CD4-positive, alpha-beta memory T cell (primary cell): Measurements from ENCODE around the gene LZTR1. TPM values are rescaled to one million over a fixed set of nuclear protein-coding genes. Genes with fewer than 3 reads are reported as not detected.
"Not testable (repeated sequence)": the region's sequence is repeated elsewhere in the genome, so short reads cannot be mapped to it uniquely, and the experiment has no call there.

Source experiments
- CTCF ChIA-PET: fragments of 350-600 bp; sonication (Branson Sonifier 250); formaldehyde crosslinking; loops from one replicate; lab custom pipeline; 2021; ENCODE audit warnings: inconsistent platforms; ENCODE audit not compliant: partially characterized antibody; lab: Charles Lee
- POLR2A ChIA-PET: fragments of 350-600 bp; sonication (Branson Sonifier 250); formaldehyde crosslinking; loops from one replicate; lab custom pipeline; 2021; ENCODE audit not compliant: partially characterized antibody; lab: Charles Lee
- DNase-seq, 5 donors: peaks; one replicate each; pipeline versions ENCODE4 v3.0.0 to v3.0.0-alpha.2; 2020 to 2022; ENCODE audit warnings: mixed read lengths in 1 of 5
- H3K27ac ChIP-seq: one replicate; pipeline ENCODE4 v1.7.0; 2013; ENCODE audit warnings: low read depth, low read length
- H3K27me3 ChIP-seq: 2 replicates; pipeline ENCODE4 v1.7.0; 2013; ENCODE audit warnings: mild to moderate bottlenecking, low read length, moderate library complexity; ENCODE audit not compliant: insufficient read depth
- H3K36me3 ChIP-seq: 2 replicates; pipeline ENCODE4 v1.7.0; 2013; ENCODE audit warnings: mild to moderate bottlenecking, low read length, moderate library complexity; ENCODE audit not compliant: insufficient read depth
- H3K4me1 ChIP-seq: 2 replicates; pipeline ENCODE4 v1.7.0; 2013; ENCODE audit warnings: mild to moderate bottlenecking, low read length, moderate library complexity; ENCODE audit not compliant: insufficient read depth
- H3K4me3 ChIP-seq, 2 donors: one replicate each; pipeline ENCODE4 v1.7.0; 2013; ENCODE audit warnings: low read length in 2 of 2, mild to moderate bottlenecking in 1 of 2
- H3K9me3 ChIP-seq, 2 donors: one replicate each; pipeline ENCODE4 v1.7.0; 2013; ENCODE audit warnings: low read length in 2 of 2, control low read depth in 1 of 2; ENCODE audit not compliant: control insufficient read depth in 1 of 2
- H3K27ac Mint-ChIP-seq, 7 donors: one replicate each; pipeline ENCODE4 v1.8.0; 2020 to 2021; ENCODE audit warnings: mixed read lengths in 7 of 7, mild to moderate bottlenecking in 6 of 7, inconsistent platforms in 3 of 7, moderate library complexity in 3 of 7
- H3K27me3 Mint-ChIP-seq, 2 donors: one replicate each; pipeline ENCODE4 v1.8.0; 2020 to 2021; ENCODE audit warnings: mixed read lengths in 2 of 2
- H3K36me3 Mint-ChIP-seq, 2 donors: one replicate each; pipeline ENCODE4 v1.8.0; 2020 to 2021; ENCODE audit warnings: mixed read lengths in 2 of 2, inconsistent platforms in 1 of 2, mild to moderate bottlenecking in 1 of 2
- H3K4me1 Mint-ChIP-seq, 4 donors: one replicate each; pipeline ENCODE4 v1.8.0; 2020 to 2021; ENCODE audit warnings: mixed read lengths in 4 of 4, mild to moderate bottlenecking in 1 of 4
- H3K4me3 Mint-ChIP-seq, 8 donors: one replicate each; pipeline ENCODE4 v1.8.0; 2020 to 2021; ENCODE audit warnings: mixed read lengths in 8 of 8, mild to moderate bottlenecking in 7 of 8, moderate library complexity in 6 of 8, inconsistent platforms in 3 of 8
- H3K9me3 Mint-ChIP-seq, 8 donors: one replicate each; pipeline ENCODE4 v1.8.0; 2020 to 2021; ENCODE audit warnings: mixed read lengths in 8 of 8, mild to moderate bottlenecking in 5 of 8, inconsistent platforms in 3 of 8, moderate library complexity in 1 of 8
- intact Hi-C: fragments of 100-400 bp; cut with micrococcal nuclease; formaldehyde crosslinking; loops from one replicate; pipeline ENCODE4 v1.15.1; 2023
- polyA plus RNA-seq, 2 donors: library from polyadenylated mRNA; unstranded; fragments of 300-500 nt; fragmentation: Illumina TruSeq; gene quantifications; one replicate each; pipeline ENCODE4 v1.2.3, GENCODE V29; 2021
- total RNA-seq, 2 experiments: library from RNA; stranded (reverse); gene quantifications; one replicate each; pipeline ENCODE4 v1.2.3, GENCODE V29; 2021

LZTR1 gene
- total and polyA plus RNA-seq, 4 experiments from 2014 or later = 5.5 to 114 (median 64.8) TPM

- H3K36me3 Mint-ChIP-seq = peaks cover 25 to 63% of the 10 kb centered on the region in 2 donors
- H3K4me1 Mint-ChIP-seq = peaks cover 55 to 93% (median 75%) of the 10 kb centered on the region in 4 donors
- POLR2A ChIA-PET, H3K9me3 ChIP-seq, DNase-seq, H3K27ac ChIP-seq, H3K27me3 Mint-ChIP-seq, H3K9me3 Mint-ChIP-seq, H3K4me3 ChIP-seq, CTCF ChIA-PET, H3K27me3 ChIP-seq: not testable (repeated sequence)
- H3K36me3 ChIP-seq = peaks cover 18% of the 10 kb centered on the region
- intact Hi-C loops = loop anchor here (10.0 kb wide), 1 partner anchor 55 kb away; no protein-coding TSS in a partner anchor
- H3K27ac Mint-ChIP-seq = peak overlapping the region in 1 of 7 donors; percentile 46
- peak overlapping the region in 7 of 8 donors; percentile 21 to 61 (median 49) for H3K4me3 Mint-ChIP-seq
- H3K4me1 ChIP-seq = peaks cover 85% of the 10 kb centered on the region
Measured at GRCh38 chr22:20939457-20940185, 42.5 kb upstream of the LZTR1 start.

- Histone ChIP-seq H3K4me3 (no peak overlapping the region), H3K9me3 (no peaks in the 10 kb centered on the region), H3K4me1 (peaks cover 84% of the 10 kb centered on the region), H3K36me3 (peaks cover 18% of the 10 kb centered on the region), H3K27me3 (no peaks in the 10 kb centered on the region), H3K27ac (no peak overlapping the region)
- H3K4me1 Mint-ChIP-seq = peaks cover 53 to 93% (median 76%) of the 10 kb centered on the region in 4 donors
- no peaks in the 10 kb centered on the region for H3K9me3 Mint-ChIP-seq
- no peaks in the 10 kb centered on the region for H3K27me3 Mint-ChIP-seq
- H3K27ac Mint-ChIP-seq = peak overlapping the region in 2 of 7 donors; percentile 46 to 62
- peak overlapping the region in 2 of 8 donors; percentile 21 to 50 for H3K4me3 Mint-ChIP-seq
- intact Hi-C loops = loop anchor here (10.0 kb wide), 1 partner anchor 55 kb away; no protein-coding TSS in a partner anchor
- ChIA-PET CTCF (no interaction called here), POLR2A (no interaction called here)
- peaks cover 25 to 58% of the 10 kb centered on the region in 2 donors for H3K36me3 Mint-ChIP-seq
- DNase-seq = no peak
Measured at GRCh38 chr22:20940186-20940651, 41.9 kb upstream of the LZTR1 start.

GRCh38 chr22:20940904-20941385, 41.2 kb upstream of the LZTR1 start:
- H3K4me1 Mint-ChIP-seq = peaks cover 59 to 93% (median 78%) of the 10 kb centered on the region in 4 donors
- Histone ChIP-seq H3K27me3 (no peaks in the 10 kb centered on the region), H3K4me1 (peaks cover 83% of the 10 kb centered on the region), H3K36me3 (peaks cover 20% of the 10 kb centered on the region), H3K27ac (no peak overlapping the region), H3K4me3 (no peak overlapping the region), H3K9me3 (no peaks in the 10 kb centered on the region)
- H3K9me3 Mint-ChIP-seq = no peaks in the 10 kb centered on the region
- H3K36me3 Mint-ChIP-seq = peaks cover 23 to 52% of the 10 kb centered on the region in 2 donors
- H3K27ac Mint-ChIP-seq = peak overlapping the region in 2 of 7 donors; percentile 24 to 62
- intact Hi-C loops = loop anchor here (10.0 kb wide), 1 partner anchor 56 kb away; no protein-coding TSS in a partner anchor
- DNase-seq = no peak
- H3K4me3 Mint-ChIP-seq = peak overlapping the region in 6 of 8 donors; percentile 11 to 69 (median 25)
- ChIA-PET CTCF (interaction anchor here (0.6 kb wide), 1 partner anchor 55 kb away, joined by 3 read pairs; no protein-coding TSS in a partner anchor), POLR2A (no interaction called here)
- H3K27me3 Mint-ChIP-seq = no peaks in the 10 kb centered on the region

GRCh38 chr22:20942203-20942902, 39.7 kb upstream of the LZTR1 start:
- H3K9me3 ChIP-seq, H3K27me3 Mint-ChIP-seq, H3K9me3 Mint-ChIP-seq, CTCF ChIA-PET, H3K27ac ChIP-seq, H3K27me3 ChIP-seq, H3K4me3 ChIP-seq, POLR2A ChIA-PET, DNase-seq: not testable (repeated sequence)
- H3K4me1 Mint-ChIP-seq = peaks cover 57 to 91% (median 76%) of the 10 kb centered on the region in 4 donors
- peaks cover 12% of the 10 kb centered on the region for H3K36me3 ChIP-seq
- H3K27ac Mint-ChIP-seq = peak overlapping the region in 1 of 7 donors; percentile 40
- intact Hi-C loops = loop anchor here (10.0 kb wide), 1 partner anchor 58 kb away; no protein-coding TSS in a partner anchor
- H3K4me3 Mint-ChIP-seq = peak overlapping the region in 4 of 8 donors; percentile 8 to 57 (median 46)
- H3K4me1 ChIP-seq = peaks cover 75% of the 10 kb centered on the region
- peaks cover 20 to 47% of the 10 kb centered on the region in 2 donors for H3K36me3 Mint-ChIP-seq

GRCh38 chr22:20943104-20943933, 38.8 kb upstream of the LZTR1 start:
- H3K36me3 ChIP-seq = peaks cover 10% of the 10 kb centered on the region
- H3K4me3 ChIP-seq = no peak overlapping the region
- Mint-ChIP-seq H3K27ac (peak overlapping the region in 5 of 7 donors; percentile 10 to 66 (median 23)), H3K36me3 (peaks cover 15 to 45% of the 10 kb centered on the region in 2 donors), H3K27me3 (no peaks in the 10 kb centered on the region), H3K9me3 (no peaks in the 10 kb centered on the region), H3K4me3 (peak overlapping the region in 4 of 8 donors; percentile 3 to 33 (median 24)), H3K4me1 (peaks cover 55 to 88% (median 73%) of the 10 kb centered on the region in 4 donors)
- intact Hi-C loops = loop anchor here (10.0 kb wide), 1 partner anchor 59 kb away; no protein-coding TSS in a partner anchor
- ChIA-PET POLR2A (no interaction called here), CTCF (interaction anchor here (0.8 kb wide), 1 partner anchor 19 kb away, joined by 3 read pairs; no protein-coding TSS in a partner anchor)
- no peaks in the 10 kb centered on the region for H3K27me3 ChIP-seq
- no peak overlapping the region for H3K27ac ChIP-seq
- H3K9me3 ChIP-seq = no peaks in the 10 kb centered on the region
- H3K4me1 ChIP-seq = peaks cover 66% of the 10 kb centered on the region
- no peak for DNase-seq

GRCh38 chr22:20944042-20944441, 38.1 kb upstream of the LZTR1 start:
- ChIA-PET CTCF (interaction anchor here (0.8 kb wide), 1 partner anchor 18 kb away, joined by 3 read pairs; no protein-coding TSS in a partner anchor), POLR2A (no interaction called here)
- no peaks in the 10 kb centered on the region for H3K9me3 ChIP-seq
- Mint-ChIP-seq H3K36me3 (peaks cover 9 to 40% of the 10 kb centered on the region in 2 donors), H3K4me3 (peak overlapping the region in 2 of 8 donors; percentile 3 to 13), H3K27me3 (no peaks in the 10 kb centered on the region), H3K27ac (no peak overlapping the region), H3K9me3 (no peaks in the 10 kb centered on the region), H3K4me1 (peaks cover 53 to 87% (median 70%) of the 10 kb centered on the region in 4 donors)
- H3K4me1 ChIP-seq = peaks cover 62% of the 10 kb centered on the region
- no peak overlapping the region for H3K27ac ChIP-seq
- peaks cover 10% of the 10 kb centered on the region for H3K36me3 ChIP-seq
- DNase-seq = no peak
- no peak overlapping the region for H3K4me3 ChIP-seq
- no peaks in the 10 kb centered on the region for H3K27me3 ChIP-seq
- intact Hi-C loops = loop anchor here (10.0 kb wide), 1 partner anchor 59 kb away; no protein-coding TSS in a partner anchor
